ENCODE results near the gene MRPL11.
"Not testable (repeated sequence)": the region's sequence is repeated elsewhere in the genome, so short reads cannot be mapped to it uniquely, and the experiment has no call there.

MRPL11 gene

GRCh38 chr11:66431871-66432329 is 6.7 kb downstream of the MRPL11 start:
- in situ Hi-C loops (cut with HindIII; ENCODE audit: low sequenced_read_pairs) = not testable (repeated sequence)

DNA sequence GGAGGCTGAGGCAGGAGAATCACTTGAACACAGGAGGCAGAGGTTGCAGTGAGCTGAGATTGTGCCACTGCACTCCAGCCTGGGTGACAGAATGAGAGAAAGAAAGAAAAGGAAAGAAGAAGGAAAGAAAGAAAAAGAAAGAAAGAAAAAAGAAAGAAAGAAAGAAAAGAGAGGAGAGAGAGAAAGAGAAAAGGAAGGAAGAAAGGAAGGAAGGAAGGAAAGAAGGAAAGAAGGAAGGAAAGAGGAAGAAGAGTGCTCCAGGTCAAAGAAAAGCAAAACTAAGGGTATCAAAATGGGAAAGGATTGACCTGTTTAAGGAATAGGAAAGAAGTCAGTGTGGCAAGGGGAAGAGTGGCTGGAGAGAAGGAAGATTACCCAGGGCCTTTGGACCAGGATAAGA is 7.4 kb downstream of the MRPL11 start:
- in situ Hi-C loops (cut with HindIII; ENCODE audit: low sequenced_read_pairs) = not testable (repeated sequence)

DNA sequence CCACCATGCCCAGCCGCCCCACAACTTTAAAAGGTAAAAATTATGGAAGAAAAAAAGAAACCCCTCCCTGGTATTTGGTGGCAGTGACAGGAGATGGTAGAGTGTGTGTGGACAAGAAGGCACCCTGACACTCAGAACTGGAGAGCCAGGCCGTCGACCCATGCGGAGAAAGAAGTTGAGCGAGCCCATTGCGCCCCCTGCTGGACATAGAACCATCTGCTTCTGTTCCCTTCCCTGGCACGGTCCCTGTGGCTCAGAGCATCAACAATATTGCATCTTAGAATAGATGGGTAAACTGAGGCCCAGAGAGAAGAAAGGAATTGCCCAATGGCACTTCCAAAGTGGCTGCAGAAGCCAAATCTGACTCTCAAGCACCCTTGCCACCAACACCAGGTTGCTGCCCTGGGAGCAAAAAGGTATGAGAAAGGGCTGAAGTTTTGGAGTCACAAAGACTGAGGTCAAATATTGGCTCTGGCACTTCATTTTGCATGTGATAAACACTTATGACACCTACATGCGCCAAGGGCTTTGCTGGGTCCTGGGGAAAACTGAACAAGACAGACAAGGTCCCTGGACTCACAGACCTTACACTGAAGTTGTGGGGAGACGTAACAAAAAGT is 8.6 kb downstream of the MRPL11 start:
- in situ Hi-C loops (cut with HindIII; ENCODE audit: low sequenced_read_pairs) = no loop called here

GRCh38 chr11:66428933-66429332 is 9.7 kb downstream of the MRPL11 start:
- in situ Hi-C loops (cut with HindIII; ENCODE audit: low sequenced_read_pairs) = no loop called here

DNA sequence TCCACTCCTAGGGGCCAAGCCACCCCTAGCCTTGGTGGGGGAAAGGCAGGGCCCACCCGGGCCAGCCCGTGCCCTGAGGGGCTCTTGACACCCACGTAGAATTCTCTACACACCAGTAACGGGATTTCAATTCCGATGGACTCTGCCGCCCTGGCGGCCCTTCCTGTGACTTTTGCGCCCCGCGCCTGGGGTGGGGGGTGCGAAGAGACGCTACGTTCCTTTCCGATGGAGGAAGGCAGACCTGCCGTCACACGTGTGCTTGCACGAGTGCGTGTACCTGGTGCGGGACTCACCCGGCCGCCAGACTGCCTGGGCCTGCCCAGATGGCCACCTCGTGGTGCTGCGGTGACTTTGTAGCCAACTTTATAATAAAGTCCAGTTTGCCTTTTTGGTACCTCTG is 12.3 kb downstream of the MRPL11 start:
- in situ Hi-C loops (cut with HindIII; ENCODE audit: low sequenced_read_pairs) = no loop called here

GRCh38 chr11:66421492-66422205 is 17.0 kb downstream of the MRPL11 start:
- in situ Hi-C loops (cut with HindIII; ENCODE audit: low sequenced_read_pairs) = no loop called here

- in situ Hi-C loops (cut with HindIII; ENCODE audit: low sequenced_read_pairs) = no loop called here
Observed at GRCh38 chr11:66420671-66421476, 17.8 kb downstream of the MRPL11 start, which contains the start of gene NPAS4. TSS of gene NPAS4 (plus strand) at chr11:66421035. CDS start at chr11:66421180, 145 bp downstream.

DNA sequence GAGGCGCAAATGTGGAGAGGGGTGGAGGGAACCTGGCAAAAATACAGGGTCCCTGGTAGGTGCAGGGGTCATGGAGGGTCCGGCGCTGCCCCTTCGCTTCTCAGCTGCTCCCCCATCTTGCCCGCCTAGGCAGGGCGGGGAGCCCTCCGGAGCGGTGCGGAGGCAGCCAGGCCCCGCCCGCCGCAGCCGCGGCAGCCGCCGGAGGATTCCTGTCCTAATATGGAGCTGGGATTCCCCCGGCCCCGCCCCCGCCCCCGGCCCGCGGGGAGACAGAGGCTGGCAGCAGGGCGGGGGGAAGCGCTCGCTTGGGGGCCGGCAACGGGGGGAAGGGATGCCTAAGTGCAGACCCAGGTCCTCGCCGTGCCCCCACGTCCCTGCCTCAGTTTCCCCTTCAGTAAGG is 18.8 kb downstream of the MRPL11 start:
- in situ Hi-C loops (cut with HindIII; ENCODE audit: low sequenced_read_pairs) = no loop called here

DNA sequence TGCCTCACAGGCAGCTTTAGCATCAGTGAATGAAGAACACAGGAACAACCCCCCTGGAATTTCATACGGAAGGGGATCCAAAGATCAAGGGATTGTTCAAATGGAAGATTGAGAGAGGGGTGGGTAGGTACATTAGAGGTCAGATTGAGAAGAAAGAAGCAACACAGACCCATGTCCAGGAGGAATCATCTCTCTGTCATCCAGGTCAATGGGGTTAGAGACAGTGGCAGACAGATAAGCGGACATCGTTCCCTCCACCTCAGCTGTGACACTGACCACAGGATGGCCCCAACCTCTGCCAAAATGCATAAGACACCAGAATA is 19.7 kb downstream of the MRPL11 start:
- in situ Hi-C loops (cut with HindIII; ENCODE audit: low sequenced_read_pairs) = no loop called here

DNA sequence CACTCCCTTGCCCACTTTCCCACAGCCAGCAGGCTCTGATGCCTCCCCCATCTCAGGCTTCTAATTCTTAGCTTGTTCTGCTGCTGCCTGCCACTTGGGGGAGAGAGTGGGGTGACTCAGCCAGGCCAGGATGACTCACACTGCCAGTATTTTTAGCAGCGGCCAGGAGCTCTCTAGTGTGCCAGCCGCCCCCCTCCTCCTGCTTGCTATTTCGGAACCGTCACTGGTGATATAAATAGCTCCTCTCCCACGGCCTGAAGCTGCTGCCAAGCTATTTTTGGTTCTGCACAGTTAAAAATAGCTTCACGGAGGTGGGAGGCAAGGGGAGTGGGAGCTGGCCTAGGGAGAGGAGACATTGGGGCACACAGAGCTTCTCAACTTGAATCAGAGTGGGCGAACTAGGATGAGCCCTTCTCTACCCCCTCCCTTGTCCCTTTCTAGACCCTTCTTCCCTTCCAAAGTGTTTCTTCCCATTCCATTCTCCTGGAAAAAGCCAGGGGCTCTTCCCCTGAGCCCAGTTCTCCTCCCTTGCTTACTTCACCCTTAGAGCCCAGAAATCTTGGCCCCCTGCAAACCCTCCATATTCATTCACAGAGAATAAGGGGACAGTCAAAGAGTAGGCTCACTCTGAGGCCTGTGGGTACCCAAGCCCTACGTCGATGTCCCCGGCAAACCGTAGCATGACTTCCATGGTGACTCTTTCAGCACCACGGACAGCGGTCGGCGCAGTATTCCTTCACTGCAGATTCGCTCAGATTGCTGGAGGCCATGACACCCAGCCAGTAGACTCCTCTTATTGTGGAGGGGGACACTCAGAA is 20.3 kb downstream of the MRPL11 start:
- in situ Hi-C loops (cut with HindIII; ENCODE audit: low sequenced_read_pairs) = no loop called here

DNA sequence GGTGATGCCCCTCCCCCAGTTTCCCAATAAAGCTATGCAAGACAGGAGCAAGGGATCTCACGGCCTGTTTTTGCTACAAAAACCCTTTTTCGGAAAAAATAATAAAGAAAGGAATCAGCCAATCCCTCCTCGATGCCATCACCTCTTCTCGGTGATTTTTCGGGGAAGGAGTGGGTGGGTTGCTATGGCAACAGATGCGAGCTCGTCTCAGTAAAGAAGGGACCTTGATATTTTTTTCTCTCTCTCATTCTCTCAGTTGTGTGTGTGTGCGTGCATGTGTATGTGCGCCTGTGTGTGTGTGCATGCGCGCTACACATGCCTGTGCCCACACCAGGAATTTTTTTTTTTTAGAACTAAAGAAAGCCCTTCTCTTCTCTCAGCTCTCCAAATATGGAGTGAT is 21.6 kb downstream of the MRPL11 start:
- in situ Hi-C loops (cut with HindIII; ENCODE audit: low sequenced_read_pairs) = no loop called here

DNA sequence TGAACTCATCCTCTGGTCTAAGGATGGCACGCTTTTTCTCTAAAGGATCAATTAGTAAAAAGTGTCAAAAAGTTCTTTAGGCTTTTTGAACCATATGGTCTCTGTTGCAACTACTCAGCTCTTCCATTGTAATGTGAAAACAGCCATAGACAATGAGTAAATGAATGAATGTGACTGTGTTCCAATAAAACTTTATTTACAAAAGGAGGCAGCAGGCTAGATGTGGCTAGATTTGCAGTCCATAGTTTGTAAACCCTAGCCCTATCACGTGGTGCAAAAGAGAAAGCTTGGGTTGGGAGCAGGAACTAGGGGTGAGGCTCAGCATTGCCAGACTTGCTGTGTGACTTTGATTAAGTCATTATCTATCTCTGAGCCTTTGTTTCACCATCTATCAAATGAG is 23.2 kb downstream of the MRPL11 start:
- in situ Hi-C loops (cut with HindIII; ENCODE audit: low sequenced_read_pairs) = no loop called here

DNA sequence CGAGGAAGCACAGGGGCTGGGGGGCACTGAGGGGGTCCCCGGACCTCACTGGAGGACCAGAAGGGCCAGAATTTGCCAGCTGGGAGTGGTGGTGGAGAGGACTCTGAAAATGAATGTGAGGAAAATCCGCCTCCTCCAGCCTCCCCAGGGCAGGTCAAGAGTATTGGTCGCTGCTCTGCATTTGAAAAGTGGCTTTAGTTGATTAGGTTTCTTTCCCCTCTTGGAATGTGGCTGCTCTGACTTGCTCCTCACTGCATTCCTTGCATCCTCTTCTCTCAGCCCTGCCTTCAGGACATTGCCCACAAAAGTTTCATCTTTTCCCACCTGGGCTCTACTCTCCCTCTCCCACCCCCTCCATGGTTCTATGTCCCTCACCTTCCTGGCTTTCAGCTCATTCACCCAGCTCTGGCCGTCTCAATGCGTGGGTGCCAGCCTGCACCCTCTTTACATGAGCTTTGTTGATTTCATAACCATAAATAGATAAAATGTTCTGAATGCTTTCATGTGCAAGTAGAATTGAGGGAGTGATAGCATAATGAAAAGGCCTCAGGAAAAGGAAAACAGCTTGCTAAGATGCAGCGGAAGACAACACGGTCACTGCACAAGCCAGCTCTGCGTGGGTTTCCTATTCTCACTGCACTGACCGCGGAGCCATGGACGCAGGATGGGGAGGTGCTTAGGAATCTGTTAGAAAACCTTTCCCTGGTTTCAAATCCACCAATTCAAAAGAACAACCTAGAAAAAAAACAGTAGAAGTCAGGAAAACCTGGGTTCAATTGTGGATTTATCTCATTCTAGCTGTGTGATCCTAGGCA is 24.3 kb downstream of the MRPL11 start:
- in situ Hi-C loops (cut with HindIII; ENCODE audit: low sequenced_read_pairs) = no loop called here

DNA sequence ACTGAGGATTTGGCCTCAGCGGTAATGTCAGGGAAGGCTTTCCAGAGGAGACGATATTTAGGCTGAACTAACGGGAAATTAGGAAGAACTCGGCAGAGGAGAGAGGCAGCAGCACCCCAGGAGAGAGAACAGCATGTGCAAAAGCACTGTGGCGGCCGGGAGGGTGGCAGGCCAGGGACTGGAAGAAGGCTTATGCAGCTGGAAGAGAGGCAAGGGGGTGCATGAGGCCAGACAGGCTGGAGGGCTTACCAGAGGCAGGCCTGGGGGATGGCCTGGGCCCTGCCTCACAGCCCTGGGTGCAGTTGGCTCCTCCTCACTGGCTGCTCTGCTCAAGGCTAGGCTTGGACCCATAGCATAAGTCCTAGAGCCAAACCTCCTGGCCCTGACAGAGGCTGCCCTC is 25.5 kb downstream of the MRPL11 start:
- in situ Hi-C loops (cut with HindIII; ENCODE audit: low sequenced_read_pairs) = no loop called here

DNA sequence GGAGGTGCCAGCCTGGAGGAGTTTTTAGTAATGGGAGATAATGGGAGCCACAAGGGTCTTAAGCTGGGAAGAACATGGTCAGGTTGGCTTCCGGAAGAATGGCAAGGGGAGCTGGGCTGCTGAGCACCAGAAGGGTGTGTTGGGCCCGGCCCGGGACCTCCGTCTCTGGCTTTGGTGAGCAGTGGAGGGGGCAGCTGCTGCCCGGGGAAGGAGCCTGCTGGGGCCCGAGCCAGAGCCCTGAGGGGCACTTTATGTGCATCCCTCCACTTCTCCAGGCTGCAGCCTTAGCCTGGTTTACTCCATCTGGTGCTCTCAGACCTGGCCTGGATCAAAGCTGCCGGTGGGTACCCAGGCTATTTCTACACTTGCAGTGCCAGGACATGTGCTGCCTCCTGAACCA is 26.5 kb downstream of the MRPL11 start:
- in situ Hi-C loops (cut with HindIII; ENCODE audit: low sequenced_read_pairs) = no loop called here

DNA sequence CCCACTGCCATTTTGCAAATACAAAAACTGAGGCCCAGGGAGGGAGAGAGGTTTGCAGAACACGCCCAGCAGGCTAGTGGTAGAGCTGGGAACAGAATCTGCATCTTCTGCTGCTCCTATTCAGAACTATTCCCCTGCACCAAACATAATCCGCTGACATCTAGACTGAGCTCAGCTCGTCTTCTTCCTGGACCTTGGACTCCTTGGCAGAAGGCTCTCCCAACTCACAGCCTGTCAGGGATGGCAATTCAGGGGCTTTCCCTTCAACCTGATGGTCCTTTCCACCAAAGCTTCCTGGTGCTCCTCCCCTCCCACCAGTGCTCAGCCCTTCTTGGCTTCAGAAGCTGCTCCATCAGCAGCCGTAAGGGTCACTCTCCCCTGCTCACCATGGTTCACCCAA is 27.3 kb downstream of the MRPL11 start:
- in situ Hi-C loops (cut with HindIII; ENCODE audit: low sequenced_read_pairs) = no loop called here

DNA sequence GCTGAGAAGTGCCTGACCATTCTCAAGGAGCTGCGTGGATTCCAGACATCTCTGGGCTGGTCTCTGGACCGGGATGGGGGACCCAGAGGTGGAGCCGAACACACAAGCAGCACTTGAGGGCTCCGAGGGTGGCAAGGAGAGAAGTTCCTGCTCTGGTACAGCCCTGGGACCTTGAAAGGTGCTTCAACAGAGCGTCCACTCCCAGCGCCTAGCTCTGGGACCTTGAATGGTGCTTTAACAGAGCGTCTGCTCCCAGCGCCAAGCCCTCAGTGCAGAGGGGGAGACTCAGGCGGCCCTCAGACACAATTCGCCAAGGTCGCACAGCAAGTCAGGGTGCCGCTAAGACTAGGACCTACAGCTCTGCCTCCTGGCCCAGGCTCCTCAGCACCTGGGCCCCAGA is 28.5 kb downstream of the MRPL11 start:
- in situ Hi-C loops (cut with HindIII; ENCODE audit: low sequenced_read_pairs) = no loop called here

- in situ Hi-C loops (cut with HindIII; ENCODE audit: low sequenced_read_pairs) = no loop called here
Observed at GRCh38 chr11:66409226-66409625, 29.4 kb downstream of the MRPL11 start.

GRCh38 chr11:66408488-66409214 is 30.0 kb downstream of the MRPL11 start:
- in situ Hi-C loops (cut with HindIII; ENCODE audit: low sequenced_read_pairs) = no loop called here

DNA sequence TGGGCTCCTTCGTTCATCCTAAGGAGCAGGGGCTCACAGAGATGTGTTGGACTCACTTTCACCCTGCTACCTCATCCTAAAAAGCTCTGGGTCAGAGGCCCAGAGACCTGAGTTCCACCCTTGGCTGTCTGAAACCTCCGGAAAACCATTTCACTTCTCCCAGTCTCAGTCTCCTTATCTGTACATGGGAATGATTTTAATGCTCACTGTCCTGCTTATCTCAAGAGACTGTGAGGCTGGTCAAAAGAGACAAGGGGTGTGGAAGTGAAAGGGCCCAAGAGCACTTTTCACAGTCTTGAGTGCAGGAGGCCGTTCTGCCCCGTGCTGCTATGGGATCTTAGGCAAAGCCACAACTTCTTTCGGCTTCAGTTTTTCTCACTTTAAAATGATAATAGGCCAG is 31.0 kb downstream of the MRPL11 start:
- in situ Hi-C loops (cut with HindIII; ENCODE audit: low sequenced_read_pairs) = no loop called here

Measured in DLD1 (cell line).